ENCODE measurements around the gene GFER.

The GFER gene

GRCh38 chr16:1982991-1983543 lies 926 bp upstream of the GFER start:
- no peak for TF ChIP-seq CTCF (conservative IDR thresholded peaks at IDR 0.05; ENCODE audit: low read depth, low read length)
- peak overlapping the region; percentile 53 for H3K4me3 ChIP-seq (ENCODE audit: low read length)
- no peak for DNase-seq (ENCODE audit: low read depth)

GRCh38 chr16:1984347-1985225 lies 593 bp downstream of the GFER start:
- H3K4me3 ChIP-seq (ENCODE audit: low read length), result peak overlapping the region; percentile 69
- TF ChIP-seq CTCF (conservative IDR thresholded peaks at IDR 0.05; ENCODE audit: low read depth, low read length), result no peak
- no peak for DNase-seq (ENCODE audit: low read depth)

GRCh38 chr16:1985466-1986150 lies 1.6 kb downstream of the GFER start:
- no peak for DNase-seq (ENCODE audit: low read depth)
- H3K4me3 ChIP-seq (ENCODE audit: low read length), result no peak overlapping the region
- no peak for TF ChIP-seq CTCF (conservative IDR thresholded peaks at IDR 0.05; ENCODE audit: low read depth, low read length)

- no peak for DNase-seq (ENCODE audit: low read depth)
- no peak for TF ChIP-seq CTCF (conservative IDR thresholded peaks at IDR 0.05; ENCODE audit: low read depth, low read length)
- no peak overlapping the region for H3K4me3 ChIP-seq (ENCODE audit: low read length)
Measured at GRCh38 chr16:1987198-1987597, 3.2 kb downstream of the GFER start.

GRCh38 chr16:1989209-1990100 lies 5.5 kb downstream of the GFER start, which contains the start of gene SYNGR3:
SYNGR3 (plus strand) TSS chr16:1989970; CDS start chr16:1990103, 133 bp downstream.
- peak within 1 kb of the TSS; percentile 32 for H3K4me3 ChIP-seq (ENCODE audit: low read length)
- no peak for DNase-seq (ENCODE audit: low read depth)
- TF ChIP-seq CTCF (conservative IDR thresholded peaks at IDR 0.05; ENCODE audit: low read depth, low read length), result no peak

- TF ChIP-seq CTCF (conservative IDR thresholded peaks at IDR 0.05; ENCODE audit: low read depth, low read length), result no peak
- no peak for DNase-seq (ENCODE audit: low read depth)
- peak overlapping the region; percentile 32 for H3K4me3 ChIP-seq (ENCODE audit: low read length)
Measured at GRCh38 chr16:1990101-1990350, 6.0 kb downstream of the GFER start.
